Breast epithelium (tissue), 4 donors: ENCODE results near the gene SNAPC2. TPM values are rescaled to one million over a fixed set of nuclear protein-coding genes. Genes with fewer than 3 reads are reported as not detected.

ENCODE experiments used
- DNase-seq, 2 donors: peaks; one replicate each; pipeline ENCODE4 v3.0.0-alpha.2; 2019; ENCODE audit warnings: low spot score in 2 of 2
- H3K27ac ChIP-seq, 2 donors: fragments of 200-600 bp; sonication (generic) in 1 of 2; one replicate each; pipeline ENCODE4 v1.5.1; 2016 to 2019; ENCODE audit warnings: mild to moderate bottlenecking in 1 of 2
- H3K27me3 ChIP-seq, 2 donors: fragments of 200-600 bp; sonication (generic) in 1 of 2; one replicate each; pipeline versions ENCODE4 v1.5.1 to v1.6.0; 2017 to 2019; ENCODE audit warnings: control low read depth in 1 of 2, mild to moderate bottlenecking in 1 of 2
- H3K36me3 ChIP-seq: fragments of 200-600 bp; one replicate; pipeline ENCODE4 v1.5.1; 2019
- H3K4me1 ChIP-seq, 2 donors: fragments of 200-600 bp; sonication (generic); one replicate each; pipeline ENCODE4 v1.5.1; 2016 to 2019; ENCODE audit warnings: control low read depth in 1 of 2
- H3K4me3 ChIP-seq, 3 donors: fragments of 200-600 bp; sonication (generic); 1 replicate in 2 of 3; 2 replicates in 1 of 3; pipeline ENCODE4 v1.5.1; 2016 to 2019; ENCODE audit warnings: mild to moderate bottlenecking in 3 of 3, moderate library complexity in 2 of 3
- H3K9me3 ChIP-seq, 2 donors: fragments of 200-600 bp; sonication (generic) in 1 of 2; one replicate each; pipeline ENCODE4 v1.5.1; 2016 to 2019; ENCODE audit warnings: control low read depth in 1 of 2
- CTCF ChIP-seq, 3 donors: fragments of 450-650 bp; IDR thresholded peaks; one replicate each; pipeline ENCODE4 v1.5.1; 2016 to 2017; ENCODE audit warnings: antibody characterized with exemption in 3 of 3, mild to moderate bottlenecking in 3 of 3, moderate library complexity in 3 of 3
- POLR2A ChIP-seq: fragments of 450-650 bp; IDR thresholded peaks from one replicate; pipeline ENCODE4 v1.6.1; 2016; ENCODE audit warnings: antibody characterized with exemption, mild to moderate bottlenecking, moderate library complexity
- POLR2AphosphoS5 ChIP-seq, 3 donors: sonication (generic); formaldehyde crosslinking; IDR thresholded peaks; one replicate each; pipeline ENCODE4 v1.6.1; 2017; ENCODE audit warnings: antibody characterized with exemption in 3 of 3
- intact Hi-C: fragments of 100-400 bp; cut with DNase I; formaldehyde crosslinking; loops from one replicate; pipeline ENCODE4 v1.15.1; 2023; ENCODE audit warnings: low total_unique reads
- total RNA-seq, 3 donors: library from RNA; depleted of rRNA; stranded (reverse); fragments of >200 nt; gene quantifications; one replicate each; pipeline ENCODE4 v1.1.0, GENCODE V29; 2016

The SNAPC2 gene
- total RNA-seq, 3 donors from 2014 or later, result 13.8 to 14.8 (median 13.8) TPM

GRCh38 chr19:7907122-7907521 is 13.0 kb upstream of the SNAPC2 start:
- Histone ChIP-seq H3K4me1 (peaks cover 14 to 18% of the 10 kb centered on the region in 2 donors), H3K4me3 (no peak overlapping the region)

GRCh38 chr19:7907544-7907943 is 12.6 kb upstream of the SNAPC2 start:
- peaks cover 14 to 17% of the 10 kb centered on the region in 2 donors for H3K4me1 ChIP-seq
- H3K27me3 ChIP-seq, result no peaks in the 10 kb centered on the region
- H3K36me3 ChIP-seq, result peaks cover 23% of the 10 kb centered on the region
- TF ChIP-seq POLR2AphosphoS5 (IDR thresholded peaks at IDR 0.05), result no peak
- TF ChIP-seq CTCF (IDR thresholded peaks at IDR 0.05), result no peak
- TF ChIP-seq POLR2A, result no peak
- H3K4me3 ChIP-seq, result no peak overlapping the region
- intact Hi-C loops, result no loop called here
- H3K27ac ChIP-seq, result no peak overlapping the region
- DNase-seq, result no peak
- H3K9me3 ChIP-seq, result no peaks in the 10 kb centered on the region

More at GRCh38 chr19:7907122-7907521, 13.0 kb upstream of the SNAPC2 start:
- Histone ChIP-seq H3K9me3 (no peaks in the 10 kb centered on the region), H3K27me3 (no peaks in the 10 kb centered on the region), H3K27ac (no peak overlapping the region), H3K36me3 (peaks cover 19% of the 10 kb centered on the region)
- no peak for DNase-seq
- TF ChIP-seq POLR2A (no peak), CTCF (IDR thresholded peaks at IDR 0.05) (no peak), POLR2AphosphoS5 (IDR thresholded peaks at IDR 0.05) (no peak)
- intact Hi-C loops, result no loop called here

GRCh38 chr19:7908078-7908699 is 11.9 kb upstream of the SNAPC2 start:
- no peaks in the 10 kb centered on the region for H3K9me3 ChIP-seq
- intact Hi-C loops, result no loop called here
- peaks cover 27% of the 10 kb centered on the region for H3K36me3 ChIP-seq
- no peak for DNase-seq
- TF ChIP-seq POLR2A, result no peak
- TF ChIP-seq POLR2AphosphoS5 (IDR thresholded peaks at IDR 0.05), result no peak
- TF ChIP-seq CTCF (IDR thresholded peaks at IDR 0.05), result no peak
- no peak overlapping the region for H3K4me3 ChIP-seq
- H3K27me3 ChIP-seq, result no peaks in the 10 kb centered on the region
- H3K27ac ChIP-seq, result no peak overlapping the region
- peaks cover 11 to 14% of the 10 kb centered on the region in 2 donors for H3K4me1 ChIP-seq

GRCh38 chr19:7908742-7909461 is 11.2 kb upstream of the SNAPC2 start:
- TF ChIP-seq CTCF (IDR thresholded peaks at IDR 0.05) (no peak), POLR2AphosphoS5 (IDR thresholded peaks at IDR 0.05) (no peak)
- Histone ChIP-seq H3K36me3 (peaks cover 27% of the 10 kb centered on the region), H3K9me3 (no peaks in the 10 kb centered on the region), H3K4me1 (peaks cover 9 to 14% of the 10 kb centered on the region in 2 donors), H3K27me3 (no peaks in the 10 kb centered on the region), H3K27ac (no peak overlapping the region), H3K4me3 (no peak overlapping the region)
- no peak for DNase-seq
- intact Hi-C loops, result no loop called here

GRCh38 chr19:7909471-7910067 is 10.6 kb upstream of the SNAPC2 start:
- peaks cover 27% of the 10 kb centered on the region for H3K36me3 ChIP-seq
- no peak overlapping the region for H3K27ac ChIP-seq
- H3K9me3 ChIP-seq, result no peaks in the 10 kb centered on the region
- peaks cover 8 to 13% of the 10 kb centered on the region in 2 donors for H3K4me1 ChIP-seq
- no peak overlapping the region for H3K4me3 ChIP-seq
- intact Hi-C loops, result no loop called here
- TF ChIP-seq POLR2AphosphoS5 (IDR thresholded peaks at IDR 0.05) (no peak), POLR2A (no peak), CTCF (IDR thresholded peaks at IDR 0.05) (no peak)
- no peak for DNase-seq
- H3K27me3 ChIP-seq, result no peaks in the 10 kb centered on the region
